Measurements from ENCODE around the gene ESR1. TPM values are rescaled to one million over a fixed set of nuclear protein-coding genes. Genes with fewer than 3 reads are reported as not detected.

Gene ESR1
- total RNA-seq, 4 donors from 2014 or later: 0.59 to 1.8 (median 1.3) TPM

GRCh38 chr6:151814614-151815013 lies 7.1 kb downstream of the ESR1 start:
- no peak overlapping the region for H3K4me3 ChIP-seq (ENCODE audit: low read depth, poor library complexity, severe bottlenecking)
- intact Hi-C loops (cut with DNase I; ENCODE audit: low total_unique reads): no loop called here
- no peak for DNase-seq (ENCODE audit: low spot score in 2 of 2)
- 63 to 66% methylated on average over 1 of the region's 1 CpG for WGBS, 2 donors
- TF ChIP-seq CTCF (IDR thresholded peaks at IDR 0.05): no peak
- no peak for TF ChIP-seq POLR2A (IDR thresholded peaks at IDR 0.05)

GRCh38 chr6:151822252-151823111 lies 15.0 kb downstream of the ESR1 start:
- intact Hi-C loops (cut with DNase I; ENCODE audit: low total_unique reads): loop anchor here (10.0 kb wide), 1 partner anchor 1458 kb away; the partner anchor contains the start of gene IYD
- no peak overlapping the region for H3K4me3 ChIP-seq (ENCODE audit: low read depth, poor library complexity, severe bottlenecking)
- TF ChIP-seq POLR2A (IDR thresholded peaks at IDR 0.05) (no peak), CTCF (IDR thresholded peaks at IDR 0.05) (no peak)
- DNase-seq (ENCODE audit: low spot score in 2 of 2): no peak
- 63 to 68% methylated on average over 7 of the region's 7 CpGs for WGBS, 2 donors

GRCh38 chr6:151826517-151827142 lies 19.1 kb downstream of the ESR1 start:
- 84 to 89% methylated on average over 4 of the region's 4 CpGs for WGBS, 2 donors
- intact Hi-C loops (cut with DNase I; ENCODE audit: low total_unique reads): loop anchor here (10.0 kb wide), 1 partner anchor 1462 kb away; the partner anchor contains the start of gene IYD
- DNase-seq (ENCODE audit: low spot score in 2 of 2): no peak
- TF ChIP-seq CTCF (IDR thresholded peaks at IDR 0.05) (no peak), POLR2A (IDR thresholded peaks at IDR 0.05) (no peak)
- H3K4me3 ChIP-seq (ENCODE audit: low read depth, poor library complexity, severe bottlenecking): no peak overlapping the region

- TF ChIP-seq CTCF (IDR thresholded peaks at IDR 0.05): no peak
- no peak for TF ChIP-seq POLR2A (IDR thresholded peaks at IDR 0.05)
- intact Hi-C loops (cut with DNase I; ENCODE audit: low total_unique reads): no loop called here
- H3K4me3 ChIP-seq (ENCODE audit: low read depth, poor library complexity, severe bottlenecking): no peak overlapping the region
- DNase-seq (ENCODE audit: low spot score in 2 of 2): no peak
- WGBS, 2 donors: 83 to 91% methylated on average over 3 of the region's 3 CpGs
Observed at GRCh38 chr6:151832710-151833109, 25.2 kb downstream of the ESR1 start.

GRCh38 chr6:151835396-151835795 lies 27.9 kb downstream of the ESR1 start:
- 77 to 86% methylated on average over 4 of the region's 4 CpGs for WGBS, 2 donors

More at GRCh38 chr6:151835396-151835795, 27.9 kb downstream of the ESR1 start:
- no peak for DNase-seq (ENCODE audit: low spot score in 2 of 2)
- intact Hi-C loops (cut with DNase I; ENCODE audit: low total_unique reads): no loop called here
- H3K4me3 ChIP-seq (ENCODE audit: low read depth, poor library complexity, severe bottlenecking): no peak overlapping the region
- TF ChIP-seq CTCF (IDR thresholded peaks at IDR 0.05): no peak
- TF ChIP-seq POLR2A (IDR thresholded peaks at IDR 0.05): no peak
